ENCODE data around the gene MXRA7. TPM values are rescaled to one million over a fixed set of nuclear protein-coding genes. Genes with fewer than 3 reads are reported as not detected.
A peak's percentile ranks its signal among the peaks of the same experiment; 100 is the strongest.
"Not testable (repeated sequence)": the region's sequence is repeated elsewhere in the genome, so short reads cannot be mapped to it uniquely, and the experiment has no call there.

MXRA7 gene
- total RNA-seq, 4 donors from 2014 or later: 31.0 to 633 (median 52.5) TPM

- in situ Hi-C loops (cut with MboI; ENCODE audit: low pct_ligation_motif_present in 1 of 4, low pct_unique_long_range_greater_than_20kb in 1 of 4, low sequenced_read_pairs in 3 of 4) (no loop called here), intact Hi-C loops (cut with DNase I; ENCODE audit: low total_unique reads) (no loop called here)
- no peak for TF ChIP-seq EP300 (IDR thresholded peaks at IDR 0.05; ENCODE audit: low read depth)
- TF ChIP-seq CTCF (IDR thresholded peaks at IDR 0.05): no peak
- TF ChIP-seq POLR2AphosphoS5 (IDR thresholded peaks at IDR 0.05): no peak
- TF ChIP-seq POLR2A (IDR thresholded peaks at IDR 0.05): no peak
- Histone ChIP-seq H3K4me1 (peaks cover under 1 to 36% (median 19%) of the 10 kb centered on the region in 4 donors), H3K9me3 (no peaks in the 10 kb centered on the region), H3K27me3 (no peaks in the 10 kb centered on the region), H3K4me3 (no peak overlapping the region), H3K27ac (peak overlapping the region; percentile 38 to 61 (median 58)), H3K36me3 (peaks cover 0 to 39% (median 11%) of the 10 kb centered on the region in 4 donors)
- DNase-seq: no peak
- WGBS, 2 donors (ENCODE audit: low coverage in 1 of 2): 67 to 78% methylated on average over 5 of the region's 5 CpGs
Measured at GRCh38 chr17:76740329-76741118, 29.8 kb upstream of the MXRA7 start.

DNA sequence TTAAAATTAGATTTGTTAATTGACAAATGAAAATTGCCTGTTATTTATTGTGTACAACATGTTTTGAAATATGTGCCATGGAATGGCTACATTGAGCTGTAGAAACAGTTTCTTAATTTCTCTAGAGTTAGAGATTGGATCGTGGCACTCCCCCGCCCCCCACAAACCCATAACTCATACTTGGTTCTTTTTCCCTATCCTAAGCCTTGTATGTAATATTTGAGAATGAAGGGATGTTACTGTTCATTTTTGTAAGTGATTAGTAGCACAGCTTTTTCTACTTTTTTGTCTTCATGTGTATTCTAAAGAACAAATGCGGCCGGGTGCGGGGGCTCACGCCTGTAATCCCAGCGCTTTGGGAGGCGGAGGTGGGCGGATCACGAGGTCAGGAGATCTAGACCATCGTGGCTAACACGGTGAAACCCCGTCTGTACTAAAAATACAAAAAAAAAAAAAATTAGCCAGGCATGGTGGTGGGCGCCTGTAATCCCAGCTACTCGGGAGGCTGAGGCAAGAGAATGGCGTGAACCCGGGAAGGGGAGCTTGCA, 28.9 kb upstream of the MXRA7 start:
- H3K4me3 ChIP-seq; in situ Hi-C loops (cut with MboI; ENCODE audit: low pct_ligation_motif_present in 1 of 4, low pct_unique_long_range_greater_than_20kb in 1 of 4, low sequenced_read_pairs in 3 of 4); DNase-seq; intact Hi-C loops (cut with DNase I; ENCODE audit: low total_unique reads); H3K9me3 ChIP-seq; H3K27me3 ChIP-seq: not testable (repeated sequence)
- Histone ChIP-seq H3K36me3 (peaks cover 0 to 41% (median 12%) of the 10 kb centered on the region in 4 donors), H3K27ac (peak overlapping the region; percentile 38 to 61 (median 58)), H3K4me1 (peaks cover 9 to 45% (median 27%) of the 10 kb centered on the region in 4 donors)
- WGBS, 2 donors (ENCODE audit: low coverage in 1 of 2): 92 to 100% methylated on average over 2 to 17 of the region's 17 CpGs

DNA sequence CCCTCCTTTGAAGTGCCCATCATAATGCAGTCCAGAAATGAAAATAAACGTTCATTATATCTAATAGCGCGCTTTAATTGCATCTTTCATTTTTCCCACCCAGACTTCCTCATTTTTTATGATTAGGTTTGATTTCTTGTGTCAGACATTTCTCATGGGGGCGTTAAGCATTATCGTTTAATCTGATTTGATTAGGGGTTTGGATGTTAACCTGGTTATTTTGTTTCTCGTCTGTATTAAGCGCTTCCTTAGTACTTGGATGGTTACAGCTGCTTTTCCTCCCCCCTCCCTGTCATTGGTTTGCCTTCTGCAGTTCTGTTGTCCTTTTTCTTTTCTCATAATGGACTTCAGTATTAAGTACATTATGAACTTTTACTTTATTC, 27.7 kb upstream of the MXRA7 start:
- Histone ChIP-seq H3K4me1 (peaks cover 21 to 57% (median 37%) of the 10 kb centered on the region in 4 donors), H3K4me3 (peak overlapping the region; percentile 68 to 100 (median 85)), H3K27ac (peak overlapping the region; percentile 99 to 100 (median 100)), H3K9me3 (no peaks in the 10 kb centered on the region), H3K36me3 (peaks cover 0 to 41% (median 12%) of the 10 kb centered on the region in 4 donors), H3K27me3 (no peaks in the 10 kb centered on the region)
- intact Hi-C loops (cut with DNase I; ENCODE audit: low total_unique reads) (no loop called here), in situ Hi-C loops (cut with MboI; ENCODE audit: low pct_ligation_motif_present in 1 of 4, low pct_unique_long_range_greater_than_20kb in 1 of 4, low sequenced_read_pairs in 3 of 4) (no loop called here)
- no peak for TF ChIP-seq POLR2A (IDR thresholded peaks at IDR 0.05)
- TF ChIP-seq POLR2AphosphoS5 (IDR thresholded peaks at IDR 0.05): no peak
- TF ChIP-seq CTCF (IDR thresholded peaks at IDR 0.05): no peak
- no peak for TF ChIP-seq EP300 (IDR thresholded peaks at IDR 0.05; ENCODE audit: low read depth)
- 0 to 4% methylated on average over 5 to 7 of the region's 7 CpGs for WGBS, 2 donors (ENCODE audit: low coverage in 1 of 2)
- DNase-seq: no peak

GRCh38 chr17:76737676-76738467, 27.1 kb upstream of the MXRA7 start, which contains the start of gene MFSD11:
MFSD11 (plus strand) TSS chr17:76738119; CDS start chr17:76738353, 234 bp downstream.
- 0 to 1% methylated on average over 8 to 48 of the region's 57 CpGs for WGBS, 2 donors (ENCODE audit: low coverage in 1 of 2)
- TF ChIP-seq POLR2A (IDR thresholded peaks at IDR 0.05): peak; percentile 5
- peak in 2 of 5 experiments; percentile 13 to 38 for TF ChIP-seq CTCF (IDR thresholded peaks at IDR 0.05)
- TF ChIP-seq POLR2AphosphoS5 (IDR thresholded peaks at IDR 0.05): peak; percentile 43 to 79 (median 51)
- peak; percentile 5 for TF ChIP-seq EP300 (IDR thresholded peaks at IDR 0.05; ENCODE audit: low read depth)
- intact Hi-C loops (cut with DNase I; ENCODE audit: low total_unique reads) (no loop called here), in situ Hi-C loops (cut with MboI; ENCODE audit: low pct_ligation_motif_present in 1 of 4, low pct_unique_long_range_greater_than_20kb in 1 of 4, low sequenced_read_pairs in 3 of 4) (no loop called here)
- H3K27me3 ChIP-seq: no peaks in the 10 kb centered on the region
- H3K36me3 ChIP-seq: peaks cover 0 to 40% (median 13%) of the 10 kb centered on the region in 4 donors
- peaks cover 24 to 63% (median 42%) of the 10 kb centered on the region in 4 donors for H3K4me1 ChIP-seq
- DNase-seq: peak; percentile 93
- H3K27ac ChIP-seq: peak within 1 kb of the TSS; percentile 99 to 100 (median 100)
- no peaks in the 10 kb centered on the region for H3K9me3 ChIP-seq
- H3K4me3 ChIP-seq: peak within 1 kb of the TSS; percentile 82 to 100 (median 93)

All from transverse colon (tissue), 4 donors.